Measurements from ENCODE around the gene MAPK8IP2. TPM values are rescaled to one million over a fixed set of nuclear protein-coding genes. Genes with fewer than 3 reads are reported as not detected.

Gene MAPK8IP2
- total RNA-seq: 1 to 10 TPM; 7.7 to 9.6 TPM

GRCh38 chr22:50600538-50600937, at the start of gene MAPK8IP2:
Gene MAPK8IP2, plus strand, starts transcription at chr22:50600793. Its CDS starts 26 bp downstream, at chr22:50600819.

GRCh38 chr22:50562523-50563412, 37.8 kb upstream of the MAPK8IP2 start, which contains the start of gene SYCE3:
Gene SYCE3, minus strand, starts transcription at chr22:50562919. Its CDS starts 6,514 bp downstream, at chr22:50556405.

GRCh38 chr22:50577987-50578775, 22.4 kb upstream of the MAPK8IP2 start, which contains the start of gene CPT1B:
Gene CPT1B, minus strand, starts transcription at chr22:50578427. Its CDS starts 512 bp downstream, at chr22:50577915.

GRCh38 chr22:50582493-50583293, 17.9 kb upstream of the MAPK8IP2 start, which contains the start of gene CHKB:
Gene CHKB, minus strand, starts transcription at chr22:50582849. Its CDS starts 68 bp downstream, at chr22:50582781.

GRCh38 chr22:50627642-50628542, 27.3 kb downstream of the MAPK8IP2 start, which contains the start of gene ARSA:
Gene ARSA, minus strand, starts transcription at chr22:50628152. Its CDS starts 373 bp downstream, at chr22:50627779.

Other genes with a start within 250 kb of the MAPK8IP2 start
- gene SBF1, start 125.8 kb upstream of the MAPK8IP2 start, total RNA-seq: 10 to 100 TPM; 61.9 to 68.5 TPM
- gene ADM2, start 119.2 kb upstream of the MAPK8IP2 start, total RNA-seq: 1 to 10 TPM in 1 of 2 donors, under 1 TPM in 1; 0.33 to 1.0 TPM
- not detected for gene MIOX, start 113.9 kb upstream of the MAPK8IP2 start, total RNA-seq
- 10 to 100 TPM; 49.6 to 69.9 TPM for gene LMF2, start 93.1 kb upstream of the MAPK8IP2 start, total RNA-seq
- 10 to 100 TPM; 35.8 to 56.6 TPM for gene NCAPH2, start 92.6 kb upstream of the MAPK8IP2 start, total RNA-seq
- 1 to 10 TPM; 5.2 to 6.3 TPM for gene SCO2, start 75.2 kb upstream of the MAPK8IP2 start, total RNA-seq
- gene TYMP, start 70.8 kb upstream of the MAPK8IP2 start, total RNA-seq: 100 to 1,000 TPM; 295 to 352 TPM
- gene KLHDC7B, start 54.9 kb upstream of the MAPK8IP2 start, total RNA-seq: under 1 TPM in 1 of 2 donors, not detected in 1; under 0.01 TPM
- gene SYCE3, start 37.9 kb upstream of the MAPK8IP2 start, total RNA-seq: not detected
- 10 to 100 TPM in 1 of 2 donors, 1 to 10 TPM in 1; 7.7 to 15.5 TPM for gene CPT1B, start 22.4 kb upstream of the MAPK8IP2 start, total RNA-seq
- gene CHKB, start 17.9 kb upstream of the MAPK8IP2 start, total RNA-seq: 10 to 100 TPM; 25.0 to 41.3 TPM
- gene ARSA, start 27.4 kb downstream of the MAPK8IP2 start, total RNA-seq: 10 to 100 TPM; 22.3 to 37.5 TPM
- 1 to 10 TPM; 2.8 to 4.7 TPM for gene SHANK3, start 72.0 kb downstream of the MAPK8IP2 start, total RNA-seq
- not detected for gene ACR, start 137.4 kb downstream of the MAPK8IP2 start, total RNA-seq
- 1 to 10 TPM; 4.5 to 7.7 TPM for gene RABL2B, start 182.8 kb downstream of the MAPK8IP2 start, total RNA-seq